Right hindlimb (tissue), 1 donor: Measurements from ENCODE around the gene TCP11L1.
A peak's percentile ranks its signal among the peaks of the same experiment; 100 is the strongest.
"Not testable (repeated sequence)": the region's sequence is repeated elsewhere in the genome, so short reads cannot be mapped to it uniquely, and the experiment has no call there.

Experiments used
- DNase-seq: peaks from one replicate; pipeline ENCODE4 v3.0.0-alpha.2; 2018

The TCP11L1 gene

GRCh38 chr11:33039274-33040032 lies at the start of gene TCP11L1:
Gene TCP11L1 (plus strand): TSS chr11:33039572. CDS start chr11:33043774, 4,202 bp downstream.
- DNase-seq: peak; percentile 97

DNA sequence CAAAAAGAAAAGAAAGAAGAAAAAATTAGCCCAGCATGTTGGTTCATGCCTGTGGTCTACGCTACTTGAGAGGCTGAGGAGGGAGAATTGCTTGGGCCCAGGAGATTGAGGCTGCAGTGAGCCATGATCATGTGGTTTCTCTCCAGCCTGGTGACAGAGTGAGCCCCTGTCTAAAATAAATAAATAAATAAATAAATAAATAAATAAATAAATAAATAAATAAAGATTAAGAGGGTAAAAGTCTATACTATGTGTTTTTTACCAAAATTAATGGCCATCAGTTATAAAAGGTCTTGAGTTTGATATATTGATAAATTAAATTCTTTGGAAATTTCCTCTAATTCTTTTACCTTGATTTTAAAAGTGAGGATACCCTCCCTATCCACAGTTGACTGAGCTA lies 48.9 kb upstream of the TCP11L1 start:
- no peak for DNase-seq

GRCh38 chr11:32991427-32991826 lies 47.9 kb upstream of the TCP11L1 start:
- no peak for DNase-seq

DNA sequence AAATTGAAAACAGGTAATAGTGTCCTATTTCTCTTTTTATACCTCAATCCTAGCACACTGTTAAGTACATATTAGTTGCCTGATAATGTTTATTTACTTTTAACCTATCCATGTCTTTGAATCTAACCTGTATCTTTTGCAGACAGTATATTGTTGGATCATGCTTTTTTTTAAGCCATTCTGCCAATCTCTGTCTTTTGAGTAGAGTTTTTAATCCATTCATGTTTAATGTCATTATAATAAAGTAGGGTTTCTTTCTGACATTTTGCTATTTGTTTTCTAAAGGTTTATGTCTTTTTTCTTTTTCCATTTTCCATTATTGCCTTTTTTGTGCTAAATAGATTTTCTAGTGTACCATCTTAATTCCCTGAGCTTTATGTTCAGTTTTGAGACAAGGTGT lies 47.5 kb upstream of the TCP11L1 start:
- DNase-seq: no peak

DNA sequence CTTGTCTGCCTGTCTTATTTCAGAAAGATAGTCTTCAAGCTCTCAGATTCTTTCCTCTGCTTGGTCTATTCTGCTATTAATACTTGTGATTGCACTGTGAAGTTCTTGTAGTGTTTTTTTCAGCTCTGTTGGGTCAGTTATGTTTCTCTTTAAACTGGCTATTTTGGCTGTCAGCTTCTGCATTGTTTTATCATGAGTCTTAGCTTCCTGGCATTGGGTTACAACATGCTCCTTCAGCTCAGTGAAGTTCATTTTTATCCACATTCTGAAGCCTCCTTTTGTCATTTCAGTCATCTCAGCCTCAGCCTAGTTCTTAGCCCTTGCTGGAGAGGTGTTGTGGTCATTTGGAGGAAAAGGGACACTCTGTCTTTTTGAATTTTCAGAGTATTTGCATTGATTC lies 39.2 kb upstream of the TCP11L1 start:
- no peak for DNase-seq

DNA sequence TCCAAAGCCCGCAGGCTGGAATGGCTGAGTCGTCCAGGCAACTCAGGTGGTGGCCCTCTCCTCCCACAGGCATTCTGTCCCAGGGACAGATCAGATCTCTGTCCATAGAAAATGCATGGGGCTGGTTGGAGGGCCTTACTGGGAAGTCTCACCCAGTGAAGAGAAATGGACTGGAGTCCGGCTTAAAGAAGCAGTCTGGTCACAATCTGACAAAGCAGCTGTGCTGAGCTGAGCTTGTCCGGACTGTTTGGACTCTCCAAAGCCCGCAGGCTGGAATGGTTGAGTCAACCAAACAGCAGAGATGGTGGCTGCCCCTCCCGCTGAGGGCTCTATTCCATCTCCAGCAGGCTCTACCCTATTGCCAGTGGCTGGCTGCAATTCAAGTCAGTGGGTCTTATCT lies 38.1 kb upstream of the TCP11L1 start:
- DNase-seq: no peak

DNA sequence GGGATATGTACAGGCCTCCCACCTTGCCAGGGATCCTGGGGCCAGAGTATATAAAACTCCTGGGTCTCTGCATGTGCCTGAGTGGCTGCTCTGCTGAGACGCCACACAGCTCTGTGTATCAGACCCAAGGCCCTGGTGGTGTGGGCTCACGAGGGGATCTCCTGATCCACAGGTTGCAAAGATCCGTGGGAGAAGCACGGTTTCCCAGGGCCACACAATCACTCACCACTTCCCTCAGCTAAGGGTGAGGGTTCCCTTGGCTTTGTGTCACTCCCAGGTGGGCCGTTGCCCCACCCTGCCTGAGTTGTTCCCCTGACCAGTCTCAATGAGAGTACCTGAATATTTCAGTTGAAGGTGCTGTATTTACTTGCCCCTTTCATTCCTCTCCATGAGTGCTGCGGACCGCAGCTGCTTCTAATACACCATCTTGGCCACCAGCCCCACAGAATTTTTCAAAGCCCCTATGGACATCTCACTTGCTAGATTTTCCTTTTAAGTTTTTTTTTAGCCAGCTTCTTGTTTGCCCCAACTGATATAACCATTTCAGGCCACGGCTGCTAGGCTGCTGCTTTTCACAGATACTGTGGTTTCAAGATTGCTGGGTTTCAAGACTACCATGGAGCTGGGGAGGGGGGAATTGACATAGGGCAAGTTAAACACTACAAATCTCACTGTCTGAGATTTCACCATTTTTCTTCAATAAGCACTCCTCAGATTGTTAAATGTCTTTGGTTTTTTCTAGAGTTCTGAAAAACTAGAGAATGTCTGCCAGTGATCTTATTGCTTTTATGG lies 37.4 kb upstream of the TCP11L1 start:
- DNase-seq: no peak

DNA sequence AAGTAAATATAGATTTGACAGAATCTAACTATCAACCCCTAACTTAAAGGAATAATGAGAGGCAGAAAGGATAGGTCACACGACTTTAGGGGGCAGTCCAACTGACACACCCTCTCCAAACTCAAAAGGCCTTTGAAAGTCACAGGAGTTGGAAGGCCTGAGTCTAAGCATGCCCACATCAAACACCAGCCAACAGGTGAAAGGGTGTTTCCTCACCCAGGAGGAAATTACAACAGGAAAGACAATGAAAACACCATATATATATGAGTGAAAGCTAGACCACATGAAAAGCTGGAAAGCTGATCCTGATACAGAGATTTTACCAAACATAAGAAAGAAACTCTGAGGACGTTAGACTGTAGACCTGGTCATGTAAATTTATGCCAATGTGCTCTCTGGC lies 34.2 kb upstream of the TCP11L1 start:
- no peak for DNase-seq

- no peak for DNase-seq
These were observed 33.4 kb upstream of the TCP11L1 start for GRCh38 chr11:33006010-33006409.

- no peak for DNase-seq
These were observed 25.6 kb upstream of the TCP11L1 start for GRCh38 chr11:33013755-33014154.

DNA sequence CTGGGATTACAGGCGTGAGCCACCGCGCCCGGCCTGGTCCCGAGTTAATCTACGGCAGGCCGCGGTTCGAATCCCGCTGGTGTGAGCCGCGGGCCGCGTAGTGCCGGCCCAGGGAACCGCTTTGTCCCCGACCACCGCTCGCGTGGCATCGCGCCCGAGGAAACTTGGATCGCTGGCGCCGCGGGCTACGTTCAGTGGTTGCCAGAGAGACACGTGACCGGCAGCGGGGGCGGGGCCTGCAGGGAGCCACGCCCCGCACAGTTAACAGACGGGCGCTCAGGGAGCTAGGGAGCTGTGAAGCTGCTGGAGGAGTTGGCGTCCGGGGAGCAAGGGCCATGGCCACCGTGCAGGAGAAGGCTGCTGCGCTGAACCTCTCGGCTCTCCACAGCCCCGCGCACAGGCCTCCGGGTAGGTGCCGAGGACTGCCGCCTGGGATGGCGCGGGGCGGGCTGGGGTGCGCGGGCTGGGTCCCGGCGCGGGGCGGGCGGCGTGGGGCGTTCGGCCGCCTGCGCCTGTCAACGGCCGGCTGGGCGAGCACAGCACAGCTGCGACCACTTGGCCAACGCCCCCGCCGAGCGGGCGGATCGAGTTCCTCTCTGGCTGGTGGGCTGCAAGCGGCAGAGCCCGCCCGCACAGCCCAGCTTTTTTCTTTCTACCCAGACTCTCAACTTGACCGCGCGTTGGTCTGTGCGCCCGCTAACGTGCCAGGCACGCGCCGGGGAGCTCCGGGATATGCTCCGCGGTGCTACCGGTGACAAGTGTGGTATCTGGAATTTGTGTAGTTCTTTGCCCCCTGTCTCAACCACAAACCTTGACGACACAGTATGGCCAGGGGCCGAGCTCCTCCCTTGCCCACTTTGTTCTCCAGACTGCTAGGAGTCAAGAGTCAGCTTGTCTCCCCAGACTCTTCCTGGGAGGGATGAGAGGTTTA lies 23.5 kb upstream of the TCP11L1 start, which contains the start of gene DEPDC7:
Gene DEPDC7 (plus strand): TSS at position 258 of the 931 bp plus-strand sequence. CDS start 78 bp downstream, at position 336.
- peak; percentile 92 for DNase-seq

- no peak for DNase-seq
These were observed 22.7 kb upstream of the TCP11L1 start for GRCh38 chr11:33016654-33017053.

DNA sequence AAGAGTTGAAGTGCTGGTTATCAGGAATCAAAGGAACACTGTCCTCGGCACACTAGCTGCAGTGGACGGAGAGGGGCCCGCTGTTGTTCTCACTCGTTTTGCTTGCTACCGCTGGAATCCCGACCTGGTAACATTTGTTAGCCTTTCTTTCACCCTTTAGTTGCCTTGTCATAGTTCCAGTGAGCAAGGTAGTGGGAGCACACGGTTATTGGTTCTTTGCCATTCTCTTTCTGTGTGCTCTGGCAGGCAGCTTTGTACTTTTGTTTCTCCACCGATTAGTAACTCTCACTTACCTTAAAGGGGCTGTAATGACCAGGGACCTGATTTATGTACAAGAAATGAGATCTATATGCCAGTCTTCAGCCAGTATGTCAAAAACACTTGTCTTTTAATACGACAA lies 21.9 kb upstream of the TCP11L1 start:
- DNase-seq: no peak

DNA sequence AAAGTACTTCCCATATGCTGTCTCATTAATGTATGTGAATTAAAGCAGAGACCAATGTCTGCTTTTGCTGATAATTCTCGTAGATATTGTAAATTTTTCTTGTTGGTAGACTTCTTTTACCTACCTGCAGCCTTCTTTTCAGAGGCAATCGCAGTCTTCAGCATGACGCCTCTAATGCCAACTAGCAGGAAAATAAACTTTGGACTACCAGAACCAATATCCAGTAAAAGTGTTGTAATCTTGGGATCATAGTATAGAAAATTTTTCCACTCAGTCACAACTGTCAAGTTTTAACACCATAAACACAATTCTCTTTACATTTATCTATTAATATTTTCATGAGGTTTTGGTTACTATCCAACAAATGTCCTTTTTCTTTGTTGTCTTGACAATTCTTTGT lies 21.4 kb upstream of the TCP11L1 start:
- DNase-seq: no peak

DNA sequence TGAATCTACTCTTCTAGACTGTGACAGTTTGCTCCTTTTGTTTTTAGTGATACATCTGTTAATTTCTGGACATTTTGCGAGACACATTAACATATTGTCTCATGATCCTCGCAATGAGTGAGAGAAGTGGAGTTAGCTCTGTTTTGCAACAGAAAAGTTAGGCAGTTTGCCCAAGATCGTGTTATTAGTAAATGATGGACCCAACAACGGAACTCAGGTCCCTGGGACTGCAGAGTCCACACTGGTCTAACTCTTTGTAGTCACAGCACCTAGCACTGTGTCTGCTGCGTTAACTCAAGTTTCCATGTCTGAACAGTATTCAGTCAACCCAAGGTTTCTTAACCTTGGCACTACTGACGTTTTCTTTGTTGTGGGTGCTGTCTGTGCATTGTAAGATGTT lies 20.5 kb upstream of the TCP11L1 start:
- DNase-seq: no peak

GRCh38 chr11:33021501-33021900 lies 17.9 kb upstream of the TCP11L1 start:
- no peak for DNase-seq

DNA sequence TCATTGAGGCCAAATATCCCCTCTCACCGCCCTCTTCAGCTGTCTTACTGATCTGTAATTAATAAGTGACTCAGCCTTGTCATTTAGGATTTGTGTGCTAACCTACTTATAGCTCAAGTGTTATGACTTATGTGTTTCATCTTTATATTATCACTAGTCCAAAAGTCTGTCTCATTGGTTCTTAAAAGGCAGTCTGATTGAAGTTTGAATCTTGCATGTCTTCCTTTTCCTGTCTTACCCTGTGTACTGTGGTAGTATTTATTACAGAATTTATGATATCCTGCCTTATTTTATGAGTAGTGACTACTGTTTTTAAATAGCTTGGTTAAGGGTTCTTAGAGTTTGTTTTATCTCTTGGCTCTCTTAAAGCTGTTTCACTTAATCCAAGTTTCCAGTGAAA lies 17.4 kb upstream of the TCP11L1 start:
- no peak for DNase-seq

- DNase-seq: no peak
These were observed 14.0 kb upstream of the TCP11L1 start for GRCh38 chr11:33025339-33025722.

DNA sequence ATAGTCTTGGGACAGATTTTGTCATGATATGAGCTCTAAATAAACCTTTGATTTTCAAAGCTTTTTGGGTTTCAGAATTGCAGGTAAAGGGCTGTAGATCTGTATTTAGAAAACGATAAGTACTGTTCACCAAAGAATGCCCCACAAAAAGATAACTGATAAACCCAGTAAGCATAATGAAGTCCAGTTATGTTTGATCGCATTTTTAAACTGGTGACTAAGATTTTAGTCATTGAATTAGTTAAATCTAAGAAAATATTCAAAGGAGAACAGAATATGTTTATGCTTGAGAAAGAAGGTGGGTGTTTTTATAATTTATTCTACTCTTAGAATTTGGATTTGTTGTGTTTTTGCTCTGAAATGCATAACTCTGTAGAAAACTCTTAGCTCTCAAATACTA lies 12.1 kb upstream of the TCP11L1 start:
- DNase-seq: no peak

GRCh38 chr11:33027846-33028536 lies 11.4 kb upstream of the TCP11L1 start:
- DNase-seq: no peak

- DNase-seq: no peak
These were observed 10.8 kb upstream of the TCP11L1 start for GRCh38 chr11:33028537-33028914.

- DNase-seq: not testable (repeated sequence)
These were observed 10.2 kb upstream of the TCP11L1 start for GRCh38 chr11:33029218-33029617.

DNA sequence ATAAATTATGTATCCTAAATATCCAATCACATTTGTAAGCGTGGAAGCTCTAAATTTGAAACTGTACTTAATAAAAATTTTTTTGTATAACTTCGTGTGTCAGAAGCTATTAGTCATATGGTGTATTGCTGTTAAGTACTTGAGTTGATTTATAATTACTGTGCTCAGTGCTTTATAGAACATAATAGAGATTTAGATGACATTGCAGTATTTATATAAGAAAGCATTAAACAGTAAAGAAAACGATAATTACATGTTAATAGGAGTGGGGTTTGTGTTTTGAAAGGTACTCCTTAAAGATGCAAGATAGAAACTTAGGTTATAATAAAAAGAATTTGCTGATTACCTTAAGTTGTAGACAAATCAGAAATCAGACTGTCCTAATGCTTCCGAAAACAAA lies 5.9 kb upstream of the TCP11L1 start:
- no peak for DNase-seq
